ENCODE measurements around the gene PDZD2.
"Not testable (repeated sequence)": the region's sequence is repeated elsewhere in the genome, so short reads cannot be mapped to it uniquely, and the experiment has no call there.

The PDZD2 gene

GRCh38 chr5:31698673-31699072 lies 59.7 kb downstream of the PDZD2 start:
- DNase-seq = no peak

- DNase-seq = no peak
Measured at GRCh38 chr5:31701642-31702299, 62.8 kb downstream of the PDZD2 start.

GRCh38 chr5:31702712-31703111 lies 63.8 kb downstream of the PDZD2 start:
- no peak for DNase-seq

GRCh38 chr5:31703757-31704156 lies 64.8 kb downstream of the PDZD2 start:
- DNase-seq = no peak

- DNase-seq = no peak
Measured at GRCh38 chr5:31706186-31706585, 67.3 kb downstream of the PDZD2 start.

- no peak for DNase-seq
Measured at GRCh38 chr5:31707329-31707728, 68.4 kb downstream of the PDZD2 start.

GRCh38 chr5:31708089-31708488 lies 69.2 kb downstream of the PDZD2 start:
- no peak for DNase-seq

GRCh38 chr5:31711363-31711762 lies 72.4 kb downstream of the PDZD2 start:
- DNase-seq = no peak

GRCh38 chr5:31711935-31712592 lies 73.1 kb downstream of the PDZD2 start:
- no peak for DNase-seq

- DNase-seq = no peak
Measured at GRCh38 chr5:31717561-31717960, 78.6 kb downstream of the PDZD2 start.

GRCh38 chr5:31720004-31720403 lies 81.1 kb downstream of the PDZD2 start:
- no peak for DNase-seq

- DNase-seq = no peak
Measured at GRCh38 chr5:31720811-31721345, 81.9 kb downstream of the PDZD2 start.

- no peak for DNase-seq
Measured at GRCh38 chr5:31722111-31722510, 83.2 kb downstream of the PDZD2 start.

GRCh38 chr5:31725996-31726395 lies 87.1 kb downstream of the PDZD2 start:
- DNase-seq = no peak

GRCh38 chr5:31726952-31727351 lies 88.0 kb downstream of the PDZD2 start:
- DNase-seq = no peak

GRCh38 chr5:31728039-31728438 lies 89.1 kb downstream of the PDZD2 start:
- no peak for DNase-seq

- not testable (repeated sequence) for DNase-seq
Measured at GRCh38 chr5:31728806-31729205, 89.9 kb downstream of the PDZD2 start.

GRCh38 chr5:31730139-31730538 lies 91.2 kb downstream of the PDZD2 start:
- no peak for DNase-seq

- no peak for DNase-seq
Measured at GRCh38 chr5:31731016-31731415, 92.1 kb downstream of the PDZD2 start.

- DNase-seq = no peak
Measured at GRCh38 chr5:31731710-31732301, 92.9 kb downstream of the PDZD2 start.

- not testable (repeated sequence) for DNase-seq
Measured at GRCh38 chr5:31732821-31733220, 93.9 kb downstream of the PDZD2 start.

- no peak for DNase-seq
Measured at GRCh38 chr5:31733371-31733770, 94.4 kb downstream of the PDZD2 start.

GRCh38 chr5:31736127-31736526 lies 97.2 kb downstream of the PDZD2 start:
- no peak for DNase-seq

GRCh38 chr5:31738199-31738598 lies 99.3 kb downstream of the PDZD2 start:
- no peak for DNase-seq
